ENCODE data around the gene BBS12. TPM values are rescaled to one million over a fixed set of nuclear protein-coding genes. Genes with fewer than 3 reads are reported as not detected.

The BBS12 gene
- total and polyA plus RNA-seq, 9 of the 15 experiments (the other 6 are each of a cell fraction or from before 2014, with no cell fraction given), result 2.7 to 6.5 (median 3.3) TPM

DNA sequence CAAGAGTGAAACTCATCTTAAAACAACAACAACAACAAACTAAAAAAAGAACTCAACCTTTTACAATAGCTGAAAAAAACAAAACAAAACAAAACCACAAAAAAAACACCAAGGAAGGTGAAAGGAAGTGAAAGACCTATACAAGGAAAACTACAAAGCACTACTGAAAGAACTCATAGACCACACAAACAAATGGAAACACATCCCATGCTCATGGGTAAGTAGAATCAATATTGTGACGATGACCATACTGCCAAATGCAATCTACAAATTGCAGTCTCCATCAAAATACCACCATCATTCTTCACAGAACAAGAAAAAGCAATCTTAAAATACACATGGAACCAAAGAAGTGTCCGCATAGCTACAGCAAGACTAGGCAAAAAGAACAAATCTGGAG is 52.6 kb downstream of the BBS12 start:
- Histone ChIP-seq H4K20me1 (replicated peaks; ENCODE audit: control insufficient read depth, insufficient read depth, low read length) (no peaks in the 10 kb centered on the region), H3K79me2 (ENCODE audit: control insufficient read depth, insufficient read depth, low read length) (no peaks in the 10 kb centered on the region), H3K9ac (ENCODE audit: insufficient read depth in 1 of 2, low read depth in 2 of 2, low read length in 2 of 2) (no peak overlapping the region), H3K27ac (ENCODE audit: extremely low read depth, low read depth, low read length) (no peak overlapping the region), H3K9me3 (replicated peaks; ENCODE audit: control insufficient read depth, insufficient read depth, low read depth, low read length) (no peaks in the 10 kb centered on the region), H3K27me3 (ENCODE audit: control insufficient read depth in 2 of 2, insufficient read depth in 2 of 2, low read length in 2 of 2) (no peaks in the 10 kb centered on the region), H2AFZ (ENCODE audit: low read depth, low read length) (no peak overlapping the region), H3K9me1 (ENCODE audit: control insufficient read depth, insufficient read depth, low read length) (no peaks in the 10 kb centered on the region), H3K4me1 (replicated peaks in 1 of 2; ENCODE audit: control insufficient read depth in 2 of 2, insufficient read depth in 2 of 2, low read length in 2 of 2) (peaks cover 0 to 7% of the 10 kb centered on the region in 2 experiments; a peak in 2 of 5 replicates), H3K4me2 (ENCODE audit: insufficient read depth, low read length) (no peak overlapping the region), H3K36me3 (ENCODE audit: control insufficient read depth, insufficient read depth, low read length) (no peaks in the 10 kb centered on the region), H3K4me3 (no peak overlapping the region)
- TF ChIP-seq ESRRB (CRISPR knock-in tag; IDR thresholded peaks at IDR 0.05; ENCODE audit: borderline replicate concordance), result no peak
- no peak for TF ChIP-seq SMARCA5 (IDR thresholded peaks at IDR 0.05)
- no peak for TF ChIP-seq RNF2 (IDR thresholded peaks at IDR 0.05)
- TF ChIP-seq MEF2A (IDR thresholded peaks at IDR 0.05; ENCODE audit: control insufficient read depth, low read depth, low read length), result no peak
- no peak for TF ChIP-seq KAT7 (CRISPR knock-in tag; IDR thresholded peaks at IDR 0.05; ENCODE audit: borderline replicate concordance)
- TF ChIP-seq, protein P1, sequence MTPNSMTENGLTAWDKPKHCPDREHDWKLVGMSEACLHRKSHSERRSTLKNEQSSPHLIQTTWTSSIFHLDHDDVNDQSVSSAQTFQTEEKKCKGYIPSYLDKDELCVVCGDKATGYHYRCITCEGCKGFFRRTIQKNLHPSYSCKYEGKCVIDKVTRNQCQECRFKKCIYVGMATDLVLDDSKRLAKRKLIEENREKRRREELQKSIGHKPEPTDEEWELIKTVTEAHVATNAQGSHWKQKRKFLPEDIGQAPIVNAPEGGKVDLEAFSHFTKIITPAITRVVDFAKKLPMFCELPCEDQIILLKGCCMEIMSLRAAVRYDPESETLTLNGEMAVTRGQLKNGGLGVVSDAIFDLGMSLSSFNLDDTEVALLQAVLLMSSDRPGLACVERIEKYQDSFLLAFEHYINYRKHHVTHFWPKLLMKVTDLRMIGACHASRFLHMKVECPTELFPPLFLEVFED (CRISPR knock-in tag; conservative IDR thresholded peaks at IDR 0.05), result no peak
- no peak for TF ChIP-seq U2AF1 (optimal IDR thresholded peaks at IDR 0.05; ENCODE audit: low read depth, low read length)
- no peak for TF ChIP-seq GATA2 (CRISPR knock-in tag; IDR thresholded peaks at IDR 0.05)
- no peak for TF ChIP-seq KAT8 (IDR thresholded peaks at IDR 0.05; ENCODE audit: low read depth)
- TF ChIP-seq SAFB2 (IDR thresholded peaks at IDR 0.05; ENCODE audit: borderline replicate concordance, low read depth, low read length, severe bottlenecking), result no peak
- TF ChIP-seq PTBP1 (IDR thresholded peaks at IDR 0.05; ENCODE audit: low read depth, low read length), result no peak
- TF ChIP-seq, protein P2, sequence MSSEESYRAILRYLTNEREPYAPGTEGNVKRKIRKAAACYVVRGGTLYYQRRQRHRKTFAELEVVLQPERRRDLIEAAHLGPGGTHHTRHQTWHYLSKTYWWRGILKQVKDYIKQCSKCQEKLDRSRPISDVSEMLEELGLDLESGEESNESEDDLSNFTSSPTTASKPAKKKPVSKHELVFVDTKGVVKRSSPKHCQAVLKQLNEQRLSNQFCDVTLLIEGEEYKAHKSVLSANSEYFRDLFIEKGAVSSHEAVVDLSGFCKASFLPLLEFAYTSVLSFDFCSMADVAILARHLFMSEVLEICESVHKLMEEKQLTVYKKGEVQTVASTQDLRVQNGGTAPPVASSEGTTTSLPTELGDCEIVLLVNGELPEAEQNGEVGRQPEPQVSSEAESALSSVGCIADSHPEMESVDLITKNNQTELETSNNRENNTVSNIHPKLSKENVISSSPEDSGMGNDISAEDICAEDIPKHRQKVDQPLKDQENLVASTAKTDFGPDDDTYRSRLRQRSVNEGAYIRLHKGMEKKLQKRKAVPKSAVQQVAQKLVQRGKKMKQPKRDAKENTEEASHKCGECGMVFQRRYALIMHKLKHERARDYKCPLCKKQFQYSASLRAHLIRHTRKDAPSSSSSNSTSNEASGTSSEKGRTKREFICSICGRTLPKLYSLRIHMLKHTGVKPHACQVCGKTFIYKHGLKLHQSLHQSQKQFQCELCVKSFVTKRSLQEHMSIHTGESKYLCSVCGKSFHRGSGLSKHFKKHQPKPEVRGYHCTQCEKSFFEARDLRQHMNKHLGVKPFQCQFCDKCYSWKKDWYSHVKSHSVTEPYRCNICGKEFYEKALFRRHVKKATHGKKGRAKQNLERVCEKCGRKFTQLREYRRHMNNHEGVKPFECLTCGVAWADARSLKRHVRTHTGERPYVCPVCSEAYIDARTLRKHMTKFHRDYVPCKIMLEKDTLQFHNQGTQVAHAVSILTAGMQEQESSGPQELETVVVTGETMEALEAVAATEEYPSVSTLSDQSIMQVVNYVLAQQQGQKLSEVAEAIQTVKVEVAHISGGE (CRISPR knock-in tag; IDR thresholded peaks at IDR 0.05), result no peak
- no peak for TF ChIP-seq NR2F6 (CRISPR knock-in tag; IDR thresholded peaks at IDR 0.05)
- TF ChIP-seq ZNF583 (CRISPR knock-in tag; IDR thresholded peaks at IDR 0.05), result no peak
- TF ChIP-seq, protein P3, sequence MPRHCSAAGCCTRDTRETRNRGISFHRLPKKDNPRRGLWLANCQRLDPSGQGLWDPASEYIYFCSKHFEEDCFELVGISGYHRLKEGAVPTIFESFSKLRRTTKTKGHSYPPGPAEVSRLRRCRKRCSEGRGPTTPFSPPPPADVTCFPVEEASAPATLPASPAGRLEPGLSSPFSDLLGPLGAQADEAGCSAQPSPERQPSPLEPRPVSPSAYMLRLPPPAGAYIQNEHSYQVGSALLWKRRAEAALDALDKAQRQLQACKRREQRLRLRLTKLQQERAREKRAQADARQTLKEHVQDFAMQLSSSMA (CRISPR knock-in tag; IDR thresholded peaks at IDR 0.05), result no peak
- TF ChIP-seq SRSF7 (optimal IDR thresholded peaks at IDR 0.05; ENCODE audit: low read depth, low read length), result no peak
- TF ChIP-seq CHD1 (IDR thresholded peaks at IDR 0.05; ENCODE audit: low read length), result no peak
- no peak for TF ChIP-seq NR1H2 (CRISPR knock-in tag; IDR thresholded peaks at IDR 0.05)
- TF ChIP-seq FIP1L1 (IDR thresholded peaks at IDR 0.05; ENCODE audit: low read depth, low read length, poor library complexity, severe bottlenecking), result no peak
- no peak for TF ChIP-seq PRMT5 (CRISPR knock-in tag; IDR thresholded peaks at IDR 0.05)
- DNase-seq (ENCODE audit: extremely low read depth in 1 of 4, low spot score in 3 of 4) (no peak), ATAC-seq (no peak), FAIRE-seq (no peak)
- in situ Hi-C loops (cut with MboI) (no loop called here), intact Hi-C loops (cut with micrococcal nuclease) (no loop called here)
- POLR2A ChIA-PET, result no interaction called here
- WGBS (ENCODE audit: insufficient coverage, low coverage, missing lambda C conversion rate), result 54% methylated on average over 2 of the region's 2 CpGs
- CTCF ChIA-PET (ENCODE audit: low intra/inter-chr PET ratio), result no interaction called here
- BruUV-seq (replicated peaks), result no TSS peak

Data from K562 (cell line).